Endodermal cell (in vitro differentiated cells): ENCODE results near the gene BRD7. TPM values are rescaled to one million over a fixed set of nuclear protein-coding genes. Genes with fewer than 3 reads are reported as not detected.

Experiments
- DNase-seq: peaks from one replicate; pipeline ENCODE4 v3.0.0-alpha.2; 2017
- H3K27ac ChIP-seq: 2 replicates; pipeline ENCODE4 v1.5.1; 2013; ENCODE audit warnings: mild to moderate bottlenecking, low read depth, low read length, moderate library complexity
- H3K27me3 ChIP-seq: 2 replicates; pipeline ENCODE4 v1.6.1; 2013; ENCODE audit warnings: mild to moderate bottlenecking, low read length, moderate library complexity; ENCODE audit not compliant: insufficient read depth, control insufficient read depth, poor library complexity, severe bottlenecking
- H3K36me3 ChIP-seq: 2 replicates; pipeline ENCODE4 v1.7.0; 2013; ENCODE audit warnings: mild to moderate bottlenecking, low read length, moderate library complexity; ENCODE audit not compliant: control insufficient read depth, insufficient read depth
- H3K4me1 ChIP-seq: one replicate; pipeline ENCODE4 v1.7.0; 2013; ENCODE audit warnings: low read length; ENCODE audit not compliant: control insufficient read depth, insufficient read depth
- H3K4me3 ChIP-seq: 2 replicates; pipeline ENCODE4 v1.5.1; 2013; ENCODE audit warnings: mild to moderate bottlenecking, low read length, moderate library complexity
- H3K9ac ChIP-seq: 2 replicates; pipeline ENCODE4 v1.6.1; 2013; ENCODE audit warnings: mild to moderate bottlenecking, low read length, moderate library complexity; ENCODE audit not compliant: poor library complexity, severe bottlenecking; ENCODE audit errors: extremely low read depth
- H3K9me3 ChIP-seq: 2 replicates; pipeline ENCODE4 v1.6.1; 2013; ENCODE audit warnings: mild to moderate bottlenecking, low read length, moderate library complexity; ENCODE audit not compliant: control insufficient read depth
- H3K27ac Mint-ChIP-seq: 2 replicates; pipeline ENCODE4 v1.8.0; 2020; ENCODE audit warnings: mixed read lengths
- H3K27me3 Mint-ChIP-seq: 2 replicates; pipeline ENCODE4 v1.8.0; 2021; ENCODE audit warnings: mild to moderate bottlenecking, mixed read lengths; ENCODE audit not compliant: insufficient read depth
- H3K36me3 Mint-ChIP-seq: 2 replicates; pipeline ENCODE4 v1.8.0; 2020; ENCODE audit warnings: low read depth, mixed read lengths
- H3K4me1 Mint-ChIP-seq: 2 replicates; pipeline ENCODE4 v1.8.0; 2020; ENCODE audit warnings: mixed read lengths
- H3K4me3 Mint-ChIP-seq: 2 replicates; pipeline ENCODE4 v1.8.0; 2020; ENCODE audit warnings: mild to moderate bottlenecking, moderate library complexity, mixed read lengths
- H3K9me3 Mint-ChIP-seq: 2 replicates; pipeline ENCODE4 v1.8.0; 2020; ENCODE audit warnings: mild to moderate bottlenecking, mixed read lengths
- WGBS, 2 experiments: methylation state at CpG; one replicate each; pipeline versions ENCODE4 v1.1.5 to v1.1.7; 2013; ENCODE audit warnings: missing lambda C conversion rate in 2 of 2, mixed read lengths in 1 of 2; ENCODE audit not compliant: insufficient coverage in 1 of 2, insufficient read length in 1 of 2; 5-methylcytosine and 5-hydroxymethylcytosine counted together
- total RNA-seq, 2 donors: library from RNA; stranded (reverse); fragmentation: NEBNext Ultra II Directional in 1 of 2; extraction: Animal tissue kit (Norgen Biotek cat#: 25700) in 1 of 2; gene quantifications; 2 replicates in 1 of 2; 3 replicates in 1 of 2; pipeline ENCODE4 v1.2.1, GENCODE V29; 2021
- TF ChIP-seq, protein P1 (sequence below): fragments of 200-600 bp; sonication (generic); conservative IDR thresholded peaks from 2 replicates; pipeline ENCODE4 v1.5.0; 2021; ENCODE audit warnings: antibody characterized with exemption, mild to moderate bottlenecking

The BRD7 gene
- total RNA-seq, 2 donors from 2014 or later: 125 to 163 TPM

DNA sequence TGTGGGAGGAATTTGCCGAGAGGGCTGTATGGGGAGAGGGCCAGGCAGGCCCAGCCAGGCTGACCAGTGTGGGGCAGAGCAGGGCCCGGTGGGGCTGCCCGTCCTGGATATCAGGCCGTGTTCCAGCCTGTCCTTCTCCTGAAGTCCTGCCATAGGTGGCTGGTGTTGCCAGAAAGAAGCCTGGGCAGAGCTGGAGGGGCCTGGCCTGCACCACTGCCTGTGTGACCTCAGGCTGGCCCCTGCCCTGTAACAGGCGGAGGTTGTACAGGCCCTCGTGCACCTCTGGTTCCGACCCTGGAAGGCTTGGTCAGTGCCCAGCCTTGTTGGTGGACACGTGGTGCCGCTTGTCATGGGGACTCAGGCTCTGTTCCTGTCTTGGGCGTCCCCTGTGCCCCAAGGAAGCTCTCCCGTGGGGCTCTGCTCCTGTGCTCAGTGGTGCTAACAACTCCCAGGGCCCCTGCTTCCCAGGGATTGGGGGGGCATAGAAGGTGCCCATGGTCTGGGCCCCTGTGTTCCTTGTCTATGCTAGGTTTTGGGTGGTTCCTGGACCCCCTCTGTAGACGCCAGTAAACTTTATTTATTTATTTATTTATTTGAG is 69.2 kb downstream of the BRD7 start:
- H3K36me3 ChIP-seq: no peaks in the 10 kb centered on the region
- H3K9ac ChIP-seq: no peak overlapping the region
- H3K4me1 ChIP-seq: no peaks in the 10 kb centered on the region
- H3K9me3 ChIP-seq: no peaks in the 10 kb centered on the region
- no peaks in the 10 kb centered on the region for H3K27me3 ChIP-seq
- no peak overlapping the region for H3K4me3 Mint-ChIP-seq
- H3K27ac ChIP-seq: no peak overlapping the region
- no peaks in the 10 kb centered on the region for H3K27me3 Mint-ChIP-seq
- H3K9me3 Mint-ChIP-seq: no peaks in the 10 kb centered on the region
- no peak overlapping the region for H3K27ac Mint-ChIP-seq
- H3K36me3 Mint-ChIP-seq: peaks cover 8% of the 10 kb centered on the region
- peaks cover 6% of the 10 kb centered on the region for H3K4me1 Mint-ChIP-seq
- TF ChIP-seq, protein P1, sequence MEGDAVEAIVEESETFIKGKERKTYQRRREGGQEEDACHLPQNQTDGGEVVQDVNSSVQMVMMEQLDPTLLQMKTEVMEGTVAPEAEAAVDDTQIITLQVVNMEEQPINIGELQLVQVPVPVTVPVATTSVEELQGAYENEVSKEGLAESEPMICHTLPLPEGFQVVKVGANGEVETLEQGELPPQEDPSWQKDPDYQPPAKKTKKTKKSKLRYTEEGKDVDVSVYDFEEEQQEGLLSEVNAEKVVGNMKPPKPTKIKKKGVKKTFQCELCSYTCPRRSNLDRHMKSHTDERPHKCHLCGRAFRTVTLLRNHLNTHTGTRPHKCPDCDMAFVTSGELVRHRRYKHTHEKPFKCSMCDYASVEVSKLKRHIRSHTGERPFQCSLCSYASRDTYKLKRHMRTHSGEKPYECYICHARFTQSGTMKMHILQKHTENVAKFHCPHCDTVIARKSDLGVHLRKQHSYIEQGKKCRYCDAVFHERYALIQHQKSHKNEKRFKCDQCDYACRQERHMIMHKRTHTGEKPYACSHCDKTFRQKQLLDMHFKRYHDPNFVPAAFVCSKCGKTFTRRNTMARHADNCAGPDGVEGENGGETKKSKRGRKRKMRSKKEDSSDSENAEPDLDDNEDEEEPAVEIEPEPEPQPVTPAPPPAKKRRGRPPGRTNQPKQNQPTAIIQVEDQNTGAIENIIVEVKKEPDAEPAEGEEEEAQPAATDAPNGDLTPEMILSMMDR: no peak
- H3K4me3 ChIP-seq: no peak overlapping the region
- peak; percentile 24 for DNase-seq
- 90 to 92% methylated on average over 9 to 11 of the region's 12 CpGs for WGBS, 2 experiments

DNA sequence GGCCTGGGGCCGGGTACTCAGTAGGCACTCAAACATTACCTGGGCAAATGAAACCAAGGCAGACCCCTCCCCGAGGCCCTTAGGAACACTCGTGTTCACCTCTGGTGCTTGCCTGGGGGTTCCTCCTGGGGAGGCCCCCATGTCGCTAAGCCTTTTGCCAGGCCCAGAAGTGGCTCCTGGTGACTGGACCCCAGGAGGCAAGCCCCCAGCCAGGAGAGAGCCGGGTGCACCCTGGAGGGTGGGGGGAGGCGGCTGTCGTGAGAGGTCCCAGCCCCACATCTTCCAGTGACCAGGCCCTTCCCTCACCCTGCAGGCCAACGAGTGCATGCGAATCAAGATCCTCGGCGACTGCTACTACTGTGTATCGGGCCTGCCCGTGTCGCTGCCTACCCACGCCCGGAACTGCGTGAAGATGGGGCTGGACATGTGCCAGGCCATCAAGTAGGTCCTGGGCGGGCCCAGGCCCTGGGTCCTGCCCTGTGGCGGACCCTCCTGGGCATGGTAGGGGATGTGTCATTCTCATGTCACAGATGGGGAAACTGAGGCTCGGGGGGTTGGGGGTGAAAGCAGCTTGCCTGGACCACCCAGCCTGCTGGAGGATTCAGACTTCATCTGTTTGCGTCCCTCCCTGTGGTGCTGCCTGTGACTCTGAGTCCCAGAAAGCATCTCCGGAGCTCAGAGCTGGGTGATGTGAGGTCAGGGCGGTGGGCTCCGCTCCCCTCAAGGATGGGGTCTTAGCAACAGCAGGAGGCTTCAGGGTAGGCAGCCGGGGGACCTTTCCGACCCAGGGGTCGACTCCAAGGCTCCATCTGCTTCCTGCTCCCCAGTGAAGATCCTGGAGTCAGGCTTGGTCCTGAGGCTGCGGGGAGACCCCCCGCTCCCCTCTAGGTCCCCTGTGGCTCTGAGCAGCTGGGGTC is 69.9 kb downstream of the BRD7 start:
- H3K27me3 Mint-ChIP-seq: no peaks in the 10 kb centered on the region

DNA sequence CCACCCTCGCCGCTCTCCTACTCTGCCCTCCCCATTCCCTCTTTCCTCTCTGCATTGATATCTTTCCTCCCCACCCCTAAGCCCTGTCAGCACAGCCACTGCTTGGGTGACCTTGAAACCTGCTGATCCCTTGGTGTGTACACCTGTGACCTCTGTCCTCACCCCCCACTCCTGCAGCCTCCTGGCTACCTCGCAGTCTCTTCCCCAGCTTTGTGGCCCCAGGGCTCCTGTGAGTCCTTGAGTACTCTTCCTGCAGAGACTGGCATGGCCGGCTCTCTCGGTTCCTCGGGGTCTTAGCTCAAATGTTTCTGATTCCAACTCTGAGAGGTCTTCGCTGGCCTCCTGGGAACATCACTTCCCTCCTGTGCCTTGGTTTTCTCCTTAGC is 70.7 kb downstream of the BRD7 start:
- Histone ChIP-seq H3K27me3 (no peaks in the 10 kb centered on the region), H3K4me1 (no peaks in the 10 kb centered on the region), H3K36me3 (no peaks in the 10 kb centered on the region), H3K9me3 (no peaks in the 10 kb centered on the region), H3K9ac (no peak overlapping the region), H3K4me3 (no peak overlapping the region), H3K27ac (no peak overlapping the region)
- Mint-ChIP-seq H3K36me3 (peaks cover 11% of the 10 kb centered on the region), H3K27ac (no peak overlapping the region), H3K4me1 (peaks cover 3% of the 10 kb centered on the region), H3K4me3 (no peak overlapping the region), H3K9me3 (no peaks in the 10 kb centered on the region), H3K27me3 (no peaks in the 10 kb centered on the region)
- TF ChIP-seq, protein P1: no peak
- DNase-seq: peak; percentile 39
- 84 to 92% methylated on average over 6 to 7 of the region's 7 CpGs for WGBS, 2 experiments

More for the DNA sequence above, 69.9 kb downstream of the BRD7 start:
- H3K4me3 ChIP-seq: no peak overlapping the region
- WGBS, 2 experiments: 91 to 97% methylated on average over 19 to 29 of the region's 29 CpGs
- Mint-ChIP-seq H3K36me3 (peaks cover 11% of the 10 kb centered on the region), H3K9me3 (no peaks in the 10 kb centered on the region), H3K4me1 (peaks cover 6% of the 10 kb centered on the region), H3K4me3 (no peak overlapping the region), H3K27ac (no peak overlapping the region)
- H3K27me3 ChIP-seq: no peaks in the 10 kb centered on the region
- H3K4me1 ChIP-seq: no peaks in the 10 kb centered on the region
- H3K9ac ChIP-seq: no peak overlapping the region
- no peak overlapping the region for H3K27ac ChIP-seq
- no peaks in the 10 kb centered on the region for H3K9me3 ChIP-seq
- peak; percentile 30 for DNase-seq
- TF ChIP-seq, protein P1: no peak
- no peaks in the 10 kb centered on the region for H3K36me3 ChIP-seq
